WTC11 (cell line): Measurements from ENCODE around the gene FHIT. TPM values are rescaled to one million over a fixed set of nuclear protein-coding genes. Genes with fewer than 3 reads are reported as not detected.

Experiments used
- ATAC-seq: fragments of 200-7000 bp; cut with Tn5 transposase; 2 replicates; pipeline ENCODE4 v1.10.0; 2021; ENCODE audit warnings: mild to moderate bottlenecking, moderate library complexity
- CTCF ChIA-PET: fragments of 300-600 bp; sonication (Branson Sonifier 250); formaldehyde crosslinking; loops from one replicate; lab custom pipeline; 2021; ENCODE audit warnings: antibody characterized with exemption; lab: Charles Lee
- POLR2A ChIA-PET: fragments of 350-600 bp; sonication (Branson Sonifier 250); formaldehyde crosslinking; loops from one replicate; lab custom pipeline; 2021; ENCODE audit warnings: antibody characterized with exemption; lab: Charles Lee
- DNase-seq: peaks from one replicate; pipeline ENCODE4 v3.0.0; 2021; ENCODE audit warnings: low spot score
- H3K27ac Mint-ChIP-seq: 2 replicates; pipeline ENCODE4 v1.8.0; 2021; ENCODE audit warnings: mixed read lengths
- H3K27me3 Mint-ChIP-seq: 2 replicates; pipeline ENCODE4 v1.8.0; 2021; ENCODE audit warnings: low read depth, mild to moderate bottlenecking, moderate library complexity, mixed read lengths
- H3K36me3 Mint-ChIP-seq: 2 replicates; pipeline ENCODE4 v1.8.0; 2021; ENCODE audit warnings: mixed read lengths
- H3K4me1 Mint-ChIP-seq: 2 replicates; pipeline ENCODE4 v1.8.0; 2022; ENCODE audit warnings: mixed read lengths
- H3K4me3 Mint-ChIP-seq: 2 replicates; pipeline ENCODE4 v1.8.0; 2021; ENCODE audit warnings: mild to moderate bottlenecking, moderate library complexity, mixed read lengths
- H3K9me3 Mint-ChIP-seq: 2 replicates; pipeline ENCODE4 v1.8.0; 2021; ENCODE audit warnings: mixed read lengths
- AFF4 ChIP-seq: sonication (generic); formaldehyde crosslinking; IDR thresholded peaks from 2 replicates; pipeline ENCODE4 v1.8.1; 2023; ENCODE audit warnings: mild to moderate bottlenecking, missing genetic modification reagents, borderline replicate concordance
- AR ChIP-seq: fragments of 250-450 bp; sonication (Bioruptor Pico); IDR thresholded peaks from 2 replicates; pipeline ENCODE4 v1.9.0; 2021; ENCODE audit warnings: mild to moderate bottlenecking
- E2F1 ChIP-seq: sonication (generic); formaldehyde crosslinking; IDR thresholded peaks from 2 replicates; pipeline ENCODE4 v1.8.0; 2022; ENCODE audit warnings: mild to moderate bottlenecking, missing genetic modification reagents
- E2F4 ChIP-seq: sonication (generic); formaldehyde crosslinking; IDR thresholded peaks from 2 replicates; pipeline ENCODE4 v1.8.1; 2022; ENCODE audit warnings: low read depth, mild to moderate bottlenecking, moderate library complexity, missing genetic modification reagents, borderline replicate concordance
- ETV6 ChIP-seq: sonication (generic); formaldehyde crosslinking; IDR thresholded peaks from 2 replicates; pipeline ENCODE4 v1.8.1; 2022; ENCODE audit warnings: mild to moderate bottlenecking, missing genetic modification reagents
- GABPB1 ChIP-seq: sonication (generic); formaldehyde crosslinking; IDR thresholded peaks from 2 replicates; pipeline ENCODE4 v1.8.1; 2023; ENCODE audit warnings: mild to moderate bottlenecking, missing genetic modification reagents
- GRHL2 ChIP-seq: fragments of 250-450 bp; sonication (Bioruptor Pico); IDR thresholded peaks from 2 replicates; pipeline ENCODE4 v1.8.0; 2022; ENCODE audit warnings: mild to moderate bottlenecking, moderate library complexity; ENCODE audit not compliant: insufficient replicate concordance, severe bottlenecking
- HMGA2 ChIP-seq: fragments of 250-450 bp; sonication (Bioruptor Pico); IDR thresholded peaks from 2 replicates; pipeline ENCODE4 v1.4.0; 2021; ENCODE audit warnings: mild to moderate bottlenecking, moderate library complexity
- IRF1 ChIP-seq: sonication (generic); formaldehyde crosslinking; IDR thresholded peaks from 2 replicates; pipeline ENCODE4 v1.8.0; 2023; ENCODE audit warnings: missing genetic modification reagents
- MAX ChIP-seq: sonication (generic); formaldehyde crosslinking; IDR thresholded peaks from 2 replicates; pipeline ENCODE4 v1.8.0; 2022; ENCODE audit warnings: mild to moderate bottlenecking, missing genetic modification reagents
- MXD4 ChIP-seq: fragments of 250-450 bp; sonication (Bioruptor Pico); IDR thresholded peaks from 2 replicates; pipeline ENCODE4 v1.8.0; 2021; ENCODE audit warnings: mild to moderate bottlenecking, moderate library complexity, borderline replicate concordance
- MYBL2 ChIP-seq: sonication (generic); formaldehyde crosslinking; IDR thresholded peaks from 2 replicates; pipeline ENCODE4 v1.8.1; 2023; ENCODE audit warnings: mild to moderate bottlenecking, moderate library complexity, missing genetic modification reagents
- NFATC4 ChIP-seq: fragments of 250-450 bp; sonication (Bioruptor Pico); IDR thresholded peaks from 2 replicates; pipeline ENCODE4 v1.9.0; 2021; ENCODE audit warnings: mild to moderate bottlenecking
- OVOL2 ChIP-seq: fragments of 250-450 bp; sonication (Bioruptor Pico); IDR thresholded peaks from 2 replicates; pipeline ENCODE4 v1.9.0; 2021; ENCODE audit warnings: mild to moderate bottlenecking, borderline replicate concordance
- PRRX2 ChIP-seq: fragments of 250-450 bp; sonication (Bioruptor Pico); IDR thresholded peaks from 2 replicates; pipeline ENCODE4 v1.8.0; 2021; ENCODE audit warnings: mild to moderate bottlenecking
- RORB ChIP-seq: fragments of 250-450 bp; sonication (Bioruptor Pico); IDR thresholded peaks from 2 replicates; pipeline ENCODE4 v1.9.0; 2021; ENCODE audit warnings: mild to moderate bottlenecking
- TEAD1 ChIP-seq: sonication (generic); formaldehyde crosslinking; IDR thresholded peaks from 2 replicates; pipeline ENCODE4 v1.8.0; 2022; ENCODE audit warnings: mild to moderate bottlenecking, missing genetic modification reagents
- TEAD4 ChIP-seq: sonication (generic); formaldehyde crosslinking; IDR thresholded peaks from 2 replicates; pipeline ENCODE4 v1.8.0; 2022; ENCODE audit warnings: mild to moderate bottlenecking, missing genetic modification reagents
- ZNF263 ChIP-seq: sonication (generic); formaldehyde crosslinking; IDR thresholded peaks from 2 replicates; pipeline ENCODE4 v1.8.1; 2022; ENCODE audit warnings: low read depth, mild to moderate bottlenecking, moderate library complexity, missing genetic modification reagents
- ZNF671 ChIP-seq: fragments of 250-450 bp; sonication (Bioruptor Pico); IDR thresholded peaks from 2 replicates; pipeline ENCODE4 v1.8.0; 2021; ENCODE audit warnings: mild to moderate bottlenecking
- total RNA-seq: library from RNA; stranded (reverse); gene quantifications from 3 replicates; pipeline ENCODE4 v1.2.3, GENCODE V29; 2021

Gene FHIT
- total RNA-seq, 1 experiment from 2014 or later, result 2.6 TPM

GRCh38 chr3:59818033-59818918, 1433.0 kb downstream of the FHIT start (continued):
- TF ChIP-seq GABPB1 (CRISPR knock-in tag) (no peak), AFF4 (CRISPR knock-in tag) (no peak), GRHL2 (no peak), ZNF263 (CRISPR knock-in tag) (no peak), NFATC4 (CRISPR knock-in tag) (no peak)

GRCh38 chr3:59817511-59817910, 1433.7 kb downstream of the FHIT start:
- Mint-ChIP-seq H3K9me3 (peaks cover 19% of the 10 kb centered on the region), H3K36me3 (no peaks in the 10 kb centered on the region), H3K4me3 (no peak overlapping the region), H3K27me3 (peaks cover 40% of the 10 kb centered on the region), H3K27ac (no peak overlapping the region), H3K4me1 (peaks cover 39% of the 10 kb centered on the region)
- ATAC-seq (no peak), DNase-seq (no peak)
- ChIA-PET CTCF (interaction anchor here (1.0 to 1.4 kb wide), 3 partner anchors 39 to 242 kb away, joined by 3 to 5 read pairs (median 4); no protein-coding TSS in a partner anchor), POLR2A (interaction anchor here (0.6 to 0.8 kb wide), 2 partner anchors 32 to 207 kb away, joined by 3 read pairs; no protein-coding TSS in a partner anchor)
- no peak for TF ChIP-seq PRRX2 (CRISPR knock-in tag)
- TF ChIP-seq HMGA2 (CRISPR knock-in tag), result no peak
- no peak for TF ChIP-seq OVOL2 (CRISPR knock-in tag)
- no peak for TF ChIP-seq AR (CRISPR knock-in tag)
- TF ChIP-seq MAX (CRISPR knock-in tag), result no peak
- no peak for TF ChIP-seq MXD4 (CRISPR knock-in tag)
- TF ChIP-seq ZNF671 (CRISPR knock-in tag), result no peak
- TF ChIP-seq MYBL2 (CRISPR knock-in tag), result no peak
- TF ChIP-seq IRF1 (CRISPR knock-in tag), result no peak
- no peak for TF ChIP-seq TEAD1 (CRISPR knock-in tag)
- TF ChIP-seq E2F4 (CRISPR knock-in tag), result no peak
- TF ChIP-seq E2F1 (CRISPR knock-in tag), result no peak
- no peak for TF ChIP-seq RORB
- no peak for TF ChIP-seq ETV6 (CRISPR knock-in tag)
- TF ChIP-seq TEAD4 (CRISPR knock-in tag), result no peak
